HCT116 (cell line): ENCODE data around the gene CIART. TPM values are rescaled to one million over a fixed set of nuclear protein-coding genes. Genes with fewer than 3 reads are reported as not detected.
A peak's percentile ranks its signal among the peaks of the same experiment; 100 is the strongest.

Experiments
- ATAC-seq: fragments of 200-7000 bp; cut with Tn5 transposase; 2 replicates; pipeline ENCODE4 v1.9.1; 2020; ENCODE audit warnings: mild to moderate bottlenecking, moderate library complexity
- BruUV-seq: library from RNA; stranded (reverse); fragments of 400-500 nt; replicated peaks from 2 replicates; lab custom pipeline; 2021; lab: Mats Ljungman, UMichigan
- CTCF ChIA-PET: fragments of 300-600 bp; sonication (Branson Sonifier 250); formaldehyde crosslinking; loops from one replicate; lab custom pipeline; 2021; ENCODE audit warnings: antibody characterized with exemption; lab: Charles Lee
- POLR2A ChIA-PET: fragments of 300-600, 350-600 bp; sonication (Branson Sonifier 250); formaldehyde crosslinking; loops from one replicate; lab custom pipeline; 2021; ENCODE audit warnings: antibody characterized with exemption; lab: Charles Lee
- RAD21 ChIA-PET, 2 experiments: fragments of 300-600 bp; sonication (Branson Sonifier 250); formaldehyde crosslinking; loops; one replicate each; lab custom pipeline; 2023; ENCODE audit warnings: low total read pairs in 2 of 2; ENCODE audit not compliant: uncharacterized antibody in 2 of 2, unreplicated experiment in 2 of 2, low non-redundant PET in 1 of 2; lab: Charles Lee
- DNase-seq: peaks from one replicate; pipeline ENCODE4 v3.0.0-alpha.2; 2010; ENCODE audit warnings: low read depth, low spot score
- H2AFZ ChIP-seq: fragments of 200-600 bp; shearing (Covaris generic), sonication (generic); 2 replicates; pipeline ENCODE4 v1.6.1; 2017; ENCODE audit warnings: low read depth, mixed run types, mixed read lengths, antibody characterized with exemption, low read length; ENCODE audit not compliant: poor library complexity, severe bottlenecking
- H3K27ac ChIP-seq: 2 replicates; pipeline ENCODE4 v1.5.1; 2012; ENCODE audit warnings: low read depth, low read length
- H3K27me3 ChIP-seq: fragments of 200-600 bp; sonication (generic); 2 replicates; pipeline ENCODE4 v1.6.1; 2016; ENCODE audit warnings: mixed run types, low read length, mixed read lengths; ENCODE audit not compliant: insufficient read depth
- H3K36me3 ChIP-seq, 2 experiments: fragments of 200-500 bp in 1 of 2; fragments of 200-600 bp in 1 of 2; sonication (Bioruptor generic) in 1 of 2; sonication (generic) in 1 of 2; 2 replicates each; pipeline versions ENCODE4 v1.5.1 to v1.6.1; 2014 to 2016; ENCODE audit warnings: low read length in 2 of 2, inconsistent platforms in 1 of 2, mixed read lengths in 1 of 2, mixed run types in 1 of 2; ENCODE audit not compliant: insufficient read depth in 2 of 2, control insufficient read depth in 1 of 2
- H3K4me1 ChIP-seq, 2 experiments: fragments of 200-600 bp in 1 of 2; sonication (generic) in 1 of 2; 2 replicates each; pipeline versions ENCODE4 v1.5.1 to v1.6.1; 2012 to 2017; ENCODE audit warnings: low read length in 2 of 2, inconsistent platforms in 1 of 2, mild to moderate bottlenecking in 1 of 2, mixed read lengths in 1 of 2, mixed run types in 1 of 2, moderate library complexity in 1 of 2; ENCODE audit not compliant: insufficient read depth in 2 of 2, control insufficient read depth in 1 of 2
- H3K4me2 ChIP-seq: fragments of 200-600 bp; sonication (generic); 2 replicates; pipeline ENCODE4 v1.6.1; 2017; ENCODE audit warnings: mixed run types, low read length, mixed read lengths
- H3K4me3 ChIP-seq, 2 experiments: fragments of 200-600 bp in 1 of 2; sonication (generic) in 1 of 2; replicated peaks in 1 of 2; 2 replicates each; pipeline ENCODE4 v1.5.1; 2011 to 2016; ENCODE audit warnings: low read length in 2 of 2, control low read depth in 1 of 2, low read depth in 1 of 2, mild to moderate bottlenecking in 1 of 2, mixed read lengths in 1 of 2, mixed run types in 1 of 2
- H3K79me2 ChIP-seq: fragments of 200-600 bp; sonication (generic); 2 replicates; pipeline ENCODE4 v1.6.1; 2017; ENCODE audit warnings: mild to moderate bottlenecking, mixed run types, low read length, moderate library complexity, mixed read lengths; ENCODE audit not compliant: insufficient read depth
- H3K9ac ChIP-seq: fragments of 200-600 bp; sonication (generic); 2 replicates; pipeline ENCODE4 v1.6.1; 2016; ENCODE audit warnings: low read length, mixed read lengths
- H3K9me2 ChIP-seq: fragments of 200-600 bp; sonication (generic), shearing (Covaris generic); 2 replicates; pipeline ENCODE4 v1.6.1; 2017; ENCODE audit warnings: mixed run types, mild to moderate bottlenecking, moderate library complexity; ENCODE audit not compliant: insufficient read depth
- H3K9me3 ChIP-seq, 2 experiments: fragments of 200-500 bp in 1 of 2; fragments of 200-600 bp in 1 of 2; sonication (Bioruptor generic) in 1 of 2; sonication (generic) in 1 of 2; 2 replicates each; pipeline ENCODE4 v1.6.1; 2014 to 2017; ENCODE audit warnings: low read length in 2 of 2, mixed read lengths in 2 of 2, inconsistent platforms in 1 of 2, low read depth in 1 of 2, mild to moderate bottlenecking in 1 of 2, mixed run types in 1 of 2, moderate library complexity in 1 of 2; ENCODE audit not compliant: control insufficient read depth in 1 of 2, insufficient read depth in 1 of 2
- H4K20me1 ChIP-seq: fragments of 200-600 bp; sonication (generic), shearing (Covaris generic); 2 replicates; pipeline ENCODE4 v1.6.1; 2017; ENCODE audit warnings: mixed run types, mild to moderate bottlenecking, moderate library complexity; ENCODE audit not compliant: insufficient read depth
- JUND ChIP-seq: IDR thresholded peaks from 2 replicates; pipeline ENCODE4 v1.6.1; 2012
- REST ChIP-seq: IDR thresholded peaks from 2 replicates; pipeline ENCODE4 v1.6.1; 2012; ENCODE audit warnings: low read depth
- YY1 ChIP-seq: IDR thresholded peaks from 2 replicates; pipeline ENCODE4 v1.6.1; 2011; ENCODE audit warnings: low read length, low read depth, moderate library complexity, mild to moderate bottlenecking; ENCODE audit not compliant: insufficient replicate concordance; ENCODE audit errors: extremely low read depth
- intact Hi-C: fragments of 100-400 bp; cut with micrococcal nuclease; formaldehyde crosslinking; loops from 2 replicates; pipeline ENCODE4 v1.10.0; 2022
- total RNA-seq: library from RNA; stranded (reverse); gene quantifications from one replicate; pipeline ENCODE4 v1.2.1, GENCODE V29; 2021; ENCODE audit not compliant: unreplicated experiment

CIART gene
- total RNA-seq, 1 experiment from 2014 or later = 0.22 TPM

- H4K20me1 ChIP-seq = no peaks in the 10 kb centered on the region
- intact Hi-C loops = no loop called here
- ATAC-seq (no peak), DNase-seq (no peak)
- no peak for TF ChIP-seq REST
- peak; percentile 16; the same call in 1 of the 2 replicates for TF ChIP-seq JUND
- no peak for TF ChIP-seq YY1
- H3K27me3 ChIP-seq = no peaks in the 10 kb centered on the region
- RAD21 ChIA-PET = no interaction called here
- peak overlapping the region; percentile 94 for H3K9ac ChIP-seq
- H3K4me2 ChIP-seq = peak overlapping the region; percentile 90
- H3K79me2 ChIP-seq = peaks cover 50% of the 10 kb centered on the region
- POLR2A ChIA-PET = no interaction called here
- TSS peak; percentile 87 for BruUV-seq
- H2AFZ ChIP-seq = no peak overlapping the region
- H3K4me3 ChIP-seq = peak overlapping the region; percentile 94 to 99
- H3K9me2 ChIP-seq = no peaks in the 10 kb centered on the region
- H3K36me3 ChIP-seq = peaks cover 7 to 8% of the 10 kb centered on the region in 2 experiments; a peak in 2 of 4 replicates
- CTCF ChIA-PET = no interaction called here
- H3K9me3 ChIP-seq = no peaks in the 10 kb centered on the region
- peaks cover 11 to 21% of the 10 kb centered on the region in 2 experiments; a peak in 3 of 4 replicates for H3K4me1 ChIP-seq
- H3K27ac ChIP-seq = peak overlapping the region; percentile 92
Measured at GRCh38 chr1:150235294-150235851, 47.0 kb upstream of the CIART start.
